ENCODE measurements around the gene NOL3. TPM values are rescaled to one million over a fixed set of nuclear protein-coding genes. Genes with fewer than 3 reads are reported as not detected.

Gene NOL3
- polyA plus RNA-seq, 3 donors = 2.7 to 17.0 (median 3.8) TPM

GRCh38 chr16:67209565-67209964, 39.2 kb downstream of the NOL3 start:
- TF ChIP-seq, protein P1, sequence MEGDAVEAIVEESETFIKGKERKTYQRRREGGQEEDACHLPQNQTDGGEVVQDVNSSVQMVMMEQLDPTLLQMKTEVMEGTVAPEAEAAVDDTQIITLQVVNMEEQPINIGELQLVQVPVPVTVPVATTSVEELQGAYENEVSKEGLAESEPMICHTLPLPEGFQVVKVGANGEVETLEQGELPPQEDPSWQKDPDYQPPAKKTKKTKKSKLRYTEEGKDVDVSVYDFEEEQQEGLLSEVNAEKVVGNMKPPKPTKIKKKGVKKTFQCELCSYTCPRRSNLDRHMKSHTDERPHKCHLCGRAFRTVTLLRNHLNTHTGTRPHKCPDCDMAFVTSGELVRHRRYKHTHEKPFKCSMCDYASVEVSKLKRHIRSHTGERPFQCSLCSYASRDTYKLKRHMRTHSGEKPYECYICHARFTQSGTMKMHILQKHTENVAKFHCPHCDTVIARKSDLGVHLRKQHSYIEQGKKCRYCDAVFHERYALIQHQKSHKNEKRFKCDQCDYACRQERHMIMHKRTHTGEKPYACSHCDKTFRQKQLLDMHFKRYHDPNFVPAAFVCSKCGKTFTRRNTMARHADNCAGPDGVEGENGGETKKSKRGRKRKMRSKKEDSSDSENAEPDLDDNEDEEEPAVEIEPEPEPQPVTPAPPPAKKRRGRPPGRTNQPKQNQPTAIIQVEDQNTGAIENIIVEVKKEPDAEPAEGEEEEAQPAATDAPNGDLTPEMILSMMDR (IDR thresholded peaks at IDR 0.05) = no peak
- Histone ChIP-seq H4K20me1 (ENCODE audit: insufficient read depth, low read length) (no peaks in the 10 kb centered on the region), H3K36me3 (replicated peaks in 1 of 2; ENCODE audit: control insufficient read depth in 1 of 2, insufficient read depth in 2 of 2, low read length in 2 of 2) (peaks cover 6 to 14% of the 10 kb centered on the region in 2 donors), H3K27me3 (ENCODE audit: control insufficient read depth in 2 of 2, insufficient read depth in 2 of 2, low read length in 2 of 2) (no peaks in the 10 kb centered on the region), H3K27ac (ENCODE audit: low read depth in 1 of 2, low read length in 2 of 2) (no peak overlapping the region), H3K4me1 (ENCODE audit: control insufficient read depth in 1 of 2, insufficient read depth in 2 of 2, low read length in 2 of 2) (no peaks in the 10 kb centered on the region), H3K9me3 (replicated peaks in 1 of 2; ENCODE audit: control insufficient read depth in 1 of 2, insufficient read depth in 1 of 2, low read length in 2 of 2) (no peaks in the 10 kb centered on the region), H3K4me2 (replicated peaks; ENCODE audit: extremely low read depth, low read length, poor library complexity, severe bottlenecking) (no peak overlapping the region), H3K9ac (ENCODE audit: insufficient read depth, low read length, poor library complexity, severe bottlenecking) (no peak overlapping the region), H3K4me3 (replicated peaks in 1 of 3; ENCODE audit: low read depth in 2 of 3, low read length in 3 of 3) (no peak overlapping the region), H2AFZ (ENCODE audit: insufficient read depth, low read depth, low read length, poor library complexity, severe bottlenecking) (no peak overlapping the region), H3K79me2 (ENCODE audit: insufficient read depth, low read length) (no peaks in the 10 kb centered on the region)
- no peak for DNase-seq
- Mint-ChIP-seq H3K4me3 (peak overlapping the region in 1 of 2 donors; percentile 39), H3K4me1 (peaks cover 6% of the 10 kb centered on the region), H3K27ac (no peak overlapping the region), H3K9me3 (peaks cover 0 to 2% (median 0%) of the 10 kb centered on the region in 7 donors), H3K27me3 (ENCODE audit: low read depth in 3 of 3) (peaks cover 0 to 9% (median 5%) of the 10 kb centered on the region in 3 donors), H3K36me3 (peaks cover 8 to 23% of the 10 kb centered on the region in 2 donors)
- intact Hi-C loops (cut with micrococcal nuclease) = no loop called here
- 83% methylated on average over 1 of the region's 8 CpGs for WGBS (ENCODE audit: insufficient coverage)

DNA sequence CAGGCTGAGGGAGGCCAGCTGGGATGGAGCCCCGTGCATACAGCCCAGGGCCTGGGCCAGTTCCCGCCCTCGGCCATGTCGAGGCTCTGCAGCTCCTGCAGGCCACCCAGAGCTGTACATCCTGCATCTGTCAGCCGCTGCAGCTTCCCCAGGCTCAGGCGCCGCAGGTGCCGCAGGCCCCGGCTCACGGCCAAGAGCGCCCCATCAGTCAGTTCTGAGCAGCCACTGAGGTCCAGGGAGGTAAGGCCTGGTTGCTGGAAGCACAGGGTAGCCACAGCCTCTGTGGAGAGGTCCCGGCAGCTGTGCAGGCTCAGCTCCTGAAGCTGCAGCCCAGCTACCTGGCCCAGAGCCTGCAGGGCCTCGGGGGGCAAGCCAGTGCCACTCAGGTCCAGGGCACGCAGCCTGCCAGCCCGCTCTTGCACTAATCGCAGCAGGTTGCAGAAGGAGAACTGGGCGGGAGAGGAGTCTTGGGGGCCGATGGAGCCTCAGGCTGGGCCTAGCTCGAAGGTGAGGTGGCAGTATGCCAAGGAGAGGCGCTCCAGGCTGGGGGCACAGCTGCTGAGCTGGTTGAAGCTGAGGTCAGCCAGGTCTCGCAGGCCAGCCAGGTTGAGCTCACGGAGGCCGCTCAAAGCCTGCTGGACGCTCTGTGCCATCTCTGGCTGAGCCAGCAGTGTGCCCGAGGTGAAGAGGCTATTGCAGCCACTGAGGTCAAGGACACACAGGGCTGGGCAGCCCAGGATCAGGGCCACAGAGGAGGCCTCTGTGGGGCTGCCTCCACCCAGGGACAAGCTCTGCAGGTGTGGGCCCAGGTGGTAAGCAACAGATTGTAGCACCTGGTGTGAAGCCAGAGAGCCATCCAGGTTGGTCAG, 40.0 kb downstream of the NOL3 start:
- no peaks in the 10 kb centered on the region for H3K9me3 ChIP-seq (replicated peaks in 1 of 2; ENCODE audit: control insufficient read depth in 1 of 2, insufficient read depth in 1 of 2, low read length in 2 of 2)
- H3K27me3 ChIP-seq (ENCODE audit: control insufficient read depth in 2 of 2, insufficient read depth in 2 of 2, low read length in 2 of 2) = no peaks in the 10 kb centered on the region
- DNase-seq = no peak
- no peaks in the 10 kb centered on the region for H3K4me1 ChIP-seq (ENCODE audit: control insufficient read depth in 1 of 2, insufficient read depth in 2 of 2, low read length in 2 of 2)
- H3K36me3 ChIP-seq (replicated peaks in 1 of 2; ENCODE audit: control insufficient read depth in 1 of 2, insufficient read depth in 2 of 2, low read length in 2 of 2) = peaks cover 6 to 12% of the 10 kb centered on the region in 2 donors
- H3K9me3 Mint-ChIP-seq = peaks cover 0 to 2% (median 0%) of the 10 kb centered on the region in 7 donors
- intact Hi-C loops (cut with micrococcal nuclease) = no loop called here
- peaks cover 8 to 15% of the 10 kb centered on the region in 2 donors for H3K36me3 Mint-ChIP-seq
- H2AFZ ChIP-seq (ENCODE audit: insufficient read depth, low read depth, low read length, poor library complexity, severe bottlenecking) = no peak overlapping the region
- no peaks in the 10 kb centered on the region for H4K20me1 ChIP-seq (ENCODE audit: insufficient read depth, low read length)
- H3K4me1 Mint-ChIP-seq = peaks cover 6% of the 10 kb centered on the region
- no peak overlapping the region for H3K4me2 ChIP-seq (replicated peaks; ENCODE audit: extremely low read depth, low read length, poor library complexity, severe bottlenecking)
- no peak overlapping the region for H3K9ac ChIP-seq (ENCODE audit: insufficient read depth, low read length, poor library complexity, severe bottlenecking)
- no peak overlapping the region for H3K4me3 Mint-ChIP-seq
- no peak overlapping the region for H3K27ac ChIP-seq (ENCODE audit: low read depth in 1 of 2, low read length in 2 of 2)
- H3K79me2 ChIP-seq (ENCODE audit: insufficient read depth, low read length) = no peaks in the 10 kb centered on the region
- H3K27ac Mint-ChIP-seq = peak overlapping the region in 1 of 7 donors; percentile 41
- H3K4me3 ChIP-seq (replicated peaks in 1 of 3; ENCODE audit: low read depth in 2 of 3, low read length in 3 of 3) = no peak overlapping the region
- TF ChIP-seq, protein P1 (IDR thresholded peaks at IDR 0.05) = no peak
- H3K27me3 Mint-ChIP-seq (ENCODE audit: low read depth in 3 of 3) = peaks cover 0 to 7% (median 5%) of the 10 kb centered on the region in 3 donors
- WGBS (ENCODE audit: insufficient coverage) = 97% methylated on average over 25 of the region's 25 CpGs

Data from CD14-positive monocyte (primary cell).